ENCODE data around the gene MT1X.

DNA sequence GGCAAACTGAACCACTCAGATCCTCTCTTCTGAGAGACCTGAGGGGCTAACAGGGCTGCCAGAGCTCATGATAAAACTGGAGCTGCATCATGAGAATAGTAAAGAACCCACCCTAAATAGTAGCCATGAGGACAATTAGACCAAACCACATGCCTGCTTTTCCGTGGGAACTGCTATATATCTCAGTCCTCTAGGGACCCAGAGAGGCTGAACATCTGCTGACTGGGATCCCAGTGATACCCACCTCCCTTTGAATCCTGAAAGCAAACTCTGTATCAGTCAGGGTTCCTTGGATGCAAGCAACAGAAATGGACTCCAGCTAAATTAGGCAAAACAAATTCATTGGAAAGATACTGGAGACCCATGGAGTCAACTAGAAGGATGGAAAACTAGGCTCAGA, 6.5 kb downstream of the MT1X start:
- TF ChIP-seq MXD4 (CRISPR knock-in tag; IDR thresholded peaks at IDR 0.05) (no peak), ZNF317 (CRISPR knock-in tag; IDR thresholded peaks at IDR 0.05) (no peak), FOXP1 (IDR thresholded peaks at IDR 0.05) (no peak), FOXP1 (CRISPR knock-in tag; IDR thresholded peaks at IDR 0.05) (no peak), RORA (CRISPR knock-in tag; IDR thresholded peaks at IDR 0.05) (no peak), PRPF4 (IDR thresholded peaks at IDR 0.05; ENCODE audit: low read depth, low read length, poor library complexity, severe bottlenecking) (no peak), ZFP36 (IDR thresholded peaks at IDR 0.05; ENCODE audit: borderline replicate concordance, low read depth, low read length, partially characterized antibody) (no peak), POLR2AphosphoS5 (IDR thresholded peaks at IDR 0.05; ENCODE audit: low read depth, low read length) (no peak), PHF20 (CRISPR knock-in tag; IDR thresholded peaks at IDR 0.05) (no peak), ATF1 (CRISPR knock-in tag; IDR thresholded peaks at IDR 0.05) (no peak), ZBTB20 (CRISPR knock-in tag; IDR thresholded peaks at IDR 0.05; ENCODE audit: borderline replicate concordance, low read depth) (no peak)
- TF ChIP-seq, protein P1, sequence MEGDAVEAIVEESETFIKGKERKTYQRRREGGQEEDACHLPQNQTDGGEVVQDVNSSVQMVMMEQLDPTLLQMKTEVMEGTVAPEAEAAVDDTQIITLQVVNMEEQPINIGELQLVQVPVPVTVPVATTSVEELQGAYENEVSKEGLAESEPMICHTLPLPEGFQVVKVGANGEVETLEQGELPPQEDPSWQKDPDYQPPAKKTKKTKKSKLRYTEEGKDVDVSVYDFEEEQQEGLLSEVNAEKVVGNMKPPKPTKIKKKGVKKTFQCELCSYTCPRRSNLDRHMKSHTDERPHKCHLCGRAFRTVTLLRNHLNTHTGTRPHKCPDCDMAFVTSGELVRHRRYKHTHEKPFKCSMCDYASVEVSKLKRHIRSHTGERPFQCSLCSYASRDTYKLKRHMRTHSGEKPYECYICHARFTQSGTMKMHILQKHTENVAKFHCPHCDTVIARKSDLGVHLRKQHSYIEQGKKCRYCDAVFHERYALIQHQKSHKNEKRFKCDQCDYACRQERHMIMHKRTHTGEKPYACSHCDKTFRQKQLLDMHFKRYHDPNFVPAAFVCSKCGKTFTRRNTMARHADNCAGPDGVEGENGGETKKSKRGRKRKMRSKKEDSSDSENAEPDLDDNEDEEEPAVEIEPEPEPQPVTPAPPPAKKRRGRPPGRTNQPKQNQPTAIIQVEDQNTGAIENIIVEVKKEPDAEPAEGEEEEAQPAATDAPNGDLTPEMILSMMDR (CRISPR knock-in tag; IDR thresholded peaks at IDR 0.05): no peak
- TF ChIP-seq, protein P2, sequence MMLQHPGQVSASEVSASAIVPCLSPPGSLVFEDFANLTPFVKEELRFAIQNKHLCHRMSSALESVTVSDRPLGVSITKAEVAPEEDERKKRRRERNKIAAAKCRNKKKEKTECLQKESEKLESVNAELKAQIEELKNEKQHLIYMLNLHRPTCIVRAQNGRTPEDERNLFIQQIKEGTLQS (CRISPR knock-in tag; IDR thresholded peaks at IDR 0.05): no peak
- TF ChIP-seq, protein P3, sequence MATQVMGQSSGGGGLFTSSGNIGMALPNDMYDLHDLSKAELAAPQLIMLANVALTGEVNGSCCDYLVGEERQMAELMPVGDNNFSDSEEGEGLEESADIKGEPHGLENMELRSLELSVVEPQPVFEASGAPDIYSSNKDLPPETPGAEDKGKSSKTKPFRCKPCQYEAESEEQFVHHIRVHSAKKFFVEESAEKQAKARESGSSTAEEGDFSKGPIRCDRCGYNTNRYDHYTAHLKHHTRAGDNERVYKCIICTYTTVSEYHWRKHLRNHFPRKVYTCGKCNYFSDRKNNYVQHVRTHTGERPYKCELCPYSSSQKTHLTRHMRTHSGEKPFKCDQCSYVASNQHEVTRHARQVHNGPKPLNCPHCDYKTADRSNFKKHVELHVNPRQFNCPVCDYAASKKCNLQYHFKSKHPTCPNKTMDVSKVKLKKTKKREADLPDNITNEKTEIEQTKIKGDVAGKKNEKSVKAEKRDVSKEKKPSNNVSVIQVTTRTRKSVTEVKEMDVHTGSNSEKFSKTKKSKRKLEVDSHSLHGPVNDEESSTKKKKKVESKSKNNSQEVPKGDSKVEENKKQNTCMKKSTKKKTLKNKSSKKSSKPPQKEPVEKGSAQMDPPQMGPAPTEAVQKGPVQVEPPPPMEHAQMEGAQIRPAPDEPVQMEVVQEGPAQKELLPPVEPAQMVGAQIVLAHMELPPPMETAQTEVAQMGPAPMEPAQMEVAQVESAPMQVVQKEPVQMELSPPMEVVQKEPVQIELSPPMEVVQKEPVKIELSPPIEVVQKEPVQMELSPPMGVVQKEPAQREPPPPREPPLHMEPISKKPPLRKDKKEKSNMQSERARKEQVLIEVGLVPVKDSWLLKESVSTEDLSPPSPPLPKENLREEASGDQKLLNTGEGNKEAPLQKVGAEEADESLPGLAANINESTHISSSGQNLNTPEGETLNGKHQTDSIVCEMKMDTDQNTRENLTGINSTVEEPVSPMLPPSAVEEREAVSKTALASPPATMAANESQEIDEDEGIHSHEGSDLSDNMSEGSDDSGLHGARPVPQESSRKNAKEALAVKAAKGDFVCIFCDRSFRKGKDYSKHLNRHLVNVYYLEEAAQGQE (IDR thresholded peaks at IDR 0.05; ENCODE audit: borderline replicate concordance in 1 of 2, low read depth in 1 of 2, low read length in 2 of 2): no peak

All from HepG2 (cell line).